Colonic mucosa (tissue), 4 donors: ENCODE results near the gene TP53. TPM values are rescaled to one million over a fixed set of nuclear protein-coding genes. Genes with fewer than 3 reads are reported as not detected.
"Not testable (repeated sequence)": the region's sequence is repeated elsewhere in the genome, so short reads cannot be mapped to it uniquely, and the experiment has no call there.

Experiments used
- DNase-seq: peaks from one replicate; pipeline ENCODE4 v3.0.0-alpha.2; 2020
- H3K27ac ChIP-seq: fragments of 200-600 bp; one replicate; pipeline ENCODE4 v1.8.0; 2021
- H3K27me3 ChIP-seq: fragments of 200-600 bp; one replicate; pipeline ENCODE4 v1.8.0; 2021
- H3K36me3 ChIP-seq: fragments of 200-600 bp; one replicate; pipeline ENCODE4 v1.8.0; 2021
- H3K4me1 ChIP-seq: fragments of 200-600 bp; one replicate; pipeline ENCODE4 v1.8.0; 2021; ENCODE audit warnings: mild to moderate bottlenecking
- H3K4me3 ChIP-seq: fragments of 200-600 bp; one replicate; pipeline ENCODE4 v1.8.0; 2021
- H3K9ac ChIP-seq, 2 donors: one replicate each; pipeline ENCODE4 v1.7.0; 2013; ENCODE audit warnings: control low read depth in 2 of 2, low read depth in 2 of 2, low read length in 2 of 2
- H3K9me3 ChIP-seq: fragments of 200-600 bp; one replicate; pipeline ENCODE4 v1.8.0; 2021
- intact Hi-C: fragments of 100-400 bp; cut with DNase I; formaldehyde crosslinking; loops from one replicate; pipeline ENCODE4 v1.14.1; 2022
- total RNA-seq, 2 donors: library from RNA; stranded (reverse); fragmentation: NEBNext Ultra II Directional in 1 of 2; extraction: Animal tissue kit (Norgen Biotek cat#: 25700) in 1 of 2; gene quantifications; one replicate each; pipeline ENCODE4 v1.2.1, GENCODE V29; 2021
- TF ChIP-seq, protein P1 (sequence below): fragments of 200-600 bp; IDR thresholded peaks from one replicate; pipeline ENCODE4 v1.8.0; 2022; ENCODE audit warnings: antibody characterized with exemption, mild to moderate bottlenecking
- donor health status: healthy.
- donor health status: DM: no; HTN: no; CAD: no.
- donor health status: DM: no; HTN: no; CAD: no.

TP53 gene
- total RNA-seq, 2 donors from 2014 or later: 64.3 to 90.0 TPM

DNA sequence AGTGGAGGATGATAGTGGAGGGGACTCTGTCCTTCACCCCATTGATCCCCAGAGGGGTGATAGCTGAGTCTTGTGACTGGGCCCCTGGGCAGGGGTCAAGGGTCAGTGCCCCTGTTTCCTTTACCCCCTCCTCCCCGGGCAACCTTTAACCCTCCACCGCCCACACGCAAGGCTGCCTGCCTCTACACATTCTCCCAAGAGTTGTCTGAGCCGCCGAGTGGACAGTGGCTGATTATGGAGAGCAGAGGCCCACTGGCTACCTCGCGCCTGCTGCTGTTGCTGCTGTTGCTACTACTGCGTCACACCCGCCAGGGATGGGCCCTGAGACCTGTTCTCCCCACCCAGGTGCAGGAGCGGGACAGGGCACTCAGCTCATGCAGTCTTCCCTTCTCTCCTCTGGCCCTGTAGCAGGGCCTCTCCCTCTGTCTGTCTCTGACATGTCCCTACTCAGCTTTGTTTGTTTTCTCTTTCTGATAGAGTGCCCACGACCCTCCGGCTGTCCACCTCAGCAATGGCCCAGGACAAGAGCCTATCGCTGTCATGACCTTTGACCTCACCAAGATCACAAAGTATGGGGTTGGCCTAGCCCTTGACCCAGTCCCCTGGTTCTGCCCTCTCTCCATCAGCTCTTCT, 57.2 kb downstream of the TP53 start, which contains the start of gene SHBG:
Gene SHBG, plus strand, starts transcription at position 197 of the 633 bp plus-strand sequence. Its CDS starts 38 bp downstream, at position 235.
- TF ChIP-seq, protein P1, sequence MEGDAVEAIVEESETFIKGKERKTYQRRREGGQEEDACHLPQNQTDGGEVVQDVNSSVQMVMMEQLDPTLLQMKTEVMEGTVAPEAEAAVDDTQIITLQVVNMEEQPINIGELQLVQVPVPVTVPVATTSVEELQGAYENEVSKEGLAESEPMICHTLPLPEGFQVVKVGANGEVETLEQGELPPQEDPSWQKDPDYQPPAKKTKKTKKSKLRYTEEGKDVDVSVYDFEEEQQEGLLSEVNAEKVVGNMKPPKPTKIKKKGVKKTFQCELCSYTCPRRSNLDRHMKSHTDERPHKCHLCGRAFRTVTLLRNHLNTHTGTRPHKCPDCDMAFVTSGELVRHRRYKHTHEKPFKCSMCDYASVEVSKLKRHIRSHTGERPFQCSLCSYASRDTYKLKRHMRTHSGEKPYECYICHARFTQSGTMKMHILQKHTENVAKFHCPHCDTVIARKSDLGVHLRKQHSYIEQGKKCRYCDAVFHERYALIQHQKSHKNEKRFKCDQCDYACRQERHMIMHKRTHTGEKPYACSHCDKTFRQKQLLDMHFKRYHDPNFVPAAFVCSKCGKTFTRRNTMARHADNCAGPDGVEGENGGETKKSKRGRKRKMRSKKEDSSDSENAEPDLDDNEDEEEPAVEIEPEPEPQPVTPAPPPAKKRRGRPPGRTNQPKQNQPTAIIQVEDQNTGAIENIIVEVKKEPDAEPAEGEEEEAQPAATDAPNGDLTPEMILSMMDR: no peak
- Histone ChIP-seq H3K36me3 (no peaks in the 10 kb centered on the region), H3K9ac (no peak within 1 kb of the TSS), H3K4me3 (no peak within 1 kb of the TSS), H3K9me3 (no peaks in the 10 kb centered on the region), H3K4me1 (peaks cover 7% of the 10 kb centered on the region), H3K27ac (no peak within 1 kb of the TSS), H3K27me3 (no peaks in the 10 kb centered on the region)
- intact Hi-C loops: loop anchor here (5.0 kb wide), 1 partner anchor 57 kb away; the partner anchor contains the start of genes TP53 and WRAP53
- DNase-seq: no peak

DNA sequence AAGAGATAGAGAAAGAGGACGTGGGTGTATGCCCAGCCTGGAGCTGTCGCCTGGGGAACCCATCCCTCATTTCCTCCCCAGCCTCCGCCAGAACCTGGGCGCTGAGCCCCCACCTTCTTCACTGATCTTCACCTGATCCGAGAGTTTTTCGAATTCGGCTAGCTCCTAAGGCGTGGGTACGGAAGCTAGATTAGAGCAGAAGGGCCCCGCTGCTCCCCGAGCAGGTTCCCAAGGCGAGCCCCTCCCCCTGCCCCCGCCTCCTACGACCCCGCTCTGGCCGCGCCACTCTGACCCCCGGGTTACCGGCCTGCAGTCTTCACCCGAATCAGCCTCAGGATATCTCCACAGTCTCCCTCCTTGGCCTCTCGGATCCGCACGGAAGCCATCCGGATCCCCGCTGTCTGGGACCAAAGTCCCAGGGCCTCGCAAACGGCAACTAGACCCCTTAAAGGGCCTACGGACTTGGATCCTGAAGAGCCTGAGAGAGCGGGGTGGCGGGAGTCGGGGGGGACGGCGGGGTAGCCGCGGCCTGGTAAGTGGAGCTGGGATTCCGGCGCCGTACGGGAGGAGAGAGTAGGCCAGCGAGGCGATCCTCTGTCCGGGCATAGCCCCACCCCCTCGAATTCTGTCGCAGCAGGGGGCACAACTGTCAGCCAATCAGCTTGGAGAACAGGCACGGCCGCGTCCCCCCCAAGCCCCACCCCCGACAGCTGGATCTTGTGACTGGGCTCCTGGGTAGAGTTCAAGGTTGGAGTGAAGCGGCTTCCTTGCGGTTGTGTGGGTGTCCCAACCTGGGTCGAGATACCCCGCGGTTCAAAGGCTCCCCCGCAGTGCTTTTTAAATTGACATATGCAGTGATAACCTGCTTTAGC, 59.8 kb downstream of the TP53 start, which contains the start of gene SAT2:
Gene SAT2, minus strand, starts transcription at position 572 of the 872 bp plus-strand sequence. Its CDS starts 186 bp downstream, at position 386.
- intact Hi-C loops: no loop called here
- TF ChIP-seq, protein P1: no peak
- peak; percentile 97 for DNase-seq

DNA sequence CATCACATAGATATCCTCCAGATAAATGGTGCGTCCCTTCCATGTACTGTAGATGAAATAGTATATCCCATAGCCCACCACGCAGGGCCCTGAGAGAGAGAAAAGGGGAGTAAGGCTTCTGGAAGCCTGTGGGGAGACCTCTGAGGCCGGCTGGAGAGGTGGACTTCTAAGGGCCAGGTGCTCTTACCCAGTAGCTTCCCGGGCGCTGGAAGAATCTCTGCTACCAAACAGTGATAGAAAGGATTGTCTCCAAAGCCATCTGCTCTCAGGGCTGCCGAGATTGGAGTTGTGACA, 60.4 kb downstream of the TP53 start:
- Histone ChIP-seq H3K27ac (peak overlapping the region; percentile 87), H3K27me3 (no peaks in the 10 kb centered on the region), H3K36me3 (no peaks in the 10 kb centered on the region), H3K9me3 (no peaks in the 10 kb centered on the region), H3K4me1 (peaks cover 7% of the 10 kb centered on the region), H3K9ac (peak overlapping the region; percentile 86 to 93), H3K4me3 (peak overlapping the region; percentile 80)
- peak; percentile 24 for DNase-seq
- TF ChIP-seq, protein P1: no peak
- intact Hi-C loops: no loop called here

More for the DNA sequence above, 59.8 kb downstream of the TP53 start, which contains the start of gene SAT2:
- Histone ChIP-seq H3K27ac (peak within 1 kb of the TSS; percentile 87), H3K36me3 (no peaks in the 10 kb centered on the region), H3K4me1 (peaks cover 7% of the 10 kb centered on the region), H3K9ac (peak within 1 kb of the TSS; percentile 86 to 93), H3K9me3 (no peaks in the 10 kb centered on the region), H3K4me3 (peak within 1 kb of the TSS; percentile 80), H3K27me3 (no peaks in the 10 kb centered on the region)

DNA sequence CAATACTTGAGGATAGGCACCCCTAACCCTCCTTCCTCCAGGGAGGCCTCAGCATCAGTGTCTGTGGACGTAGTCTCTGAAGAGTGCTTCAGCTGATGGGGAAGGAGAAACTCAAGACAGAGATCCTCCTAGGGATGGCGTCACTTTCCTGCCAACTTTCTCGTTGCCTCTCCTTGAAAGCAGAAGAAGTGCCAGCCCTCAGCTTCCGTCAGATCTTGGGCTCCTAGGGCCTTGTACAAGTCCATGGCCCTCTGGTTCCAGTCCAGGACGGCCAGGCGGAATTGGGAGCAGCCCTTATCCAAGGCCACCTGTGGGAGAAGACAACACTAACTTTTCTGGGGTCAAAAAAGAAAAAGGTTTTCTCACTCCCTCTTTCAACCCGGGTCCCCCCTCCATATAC, 61.0 kb downstream of the TP53 start:
- TF ChIP-seq, protein P1: no peak
- H3K27me3 ChIP-seq: no peaks in the 10 kb centered on the region
- DNase-seq: no peak
- no peak overlapping the region for H3K4me3 ChIP-seq
- no peaks in the 10 kb centered on the region for H3K9me3 ChIP-seq
- H3K4me1 ChIP-seq: peaks cover 7% of the 10 kb centered on the region
- no peaks in the 10 kb centered on the region for H3K36me3 ChIP-seq
- no peak overlapping the region for H3K27ac ChIP-seq
- H3K9ac ChIP-seq: peak overlapping the region in 1 of 2 donors; percentile 86
- intact Hi-C loops: no loop called here

DNA sequence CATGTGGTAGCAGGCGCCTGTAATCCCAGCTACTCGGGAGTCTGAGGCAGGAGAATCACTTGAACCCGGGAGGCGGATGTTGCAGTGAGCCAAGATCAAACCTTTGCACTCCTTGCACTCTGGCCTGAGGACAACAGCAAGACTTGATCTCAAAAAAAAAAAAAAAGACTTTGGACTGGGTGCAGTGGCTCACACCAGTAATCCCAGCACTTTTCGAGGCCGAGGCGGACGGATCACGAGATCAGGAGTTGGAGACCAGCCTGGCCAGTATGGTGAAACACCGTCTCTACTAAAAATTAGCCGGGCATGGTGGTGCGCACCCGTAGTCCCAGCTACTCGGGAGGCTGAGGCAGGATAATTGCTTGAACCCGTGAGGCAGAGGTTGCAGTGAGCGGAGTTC, 61.5 kb downstream of the TP53 start:
- H3K4me1 ChIP-seq, intact Hi-C loops, DNase-seq, H3K27me3 ChIP-seq, H3K9me3 ChIP-seq, H3K36me3 ChIP-seq, H3K4me3 ChIP-seq, H3K27ac ChIP-seq, H3K9ac ChIP-seq: not testable (repeated sequence)
